T-cell (primary cell): Measurements from ENCODE around the gene DCTN2. TPM values are rescaled to one million over a fixed set of nuclear protein-coding genes. Genes with fewer than 3 reads are reported as not detected.

Experiments
- ATAC-seq, 4 experiments: fragments of 200-7000 bp in 3 of 4; fragments of 150-1000 bp in 1 of 4; cut with Tn5 transposase; replicated peaks in 1 of 4; 1 replicate in 3 of 4; 2 replicates in 1 of 4; pipeline ENCODE4 v1.10.0; 2021; ENCODE audit warnings: moderate library complexity in 3 of 4, mild to moderate bottlenecking in 2 of 4, moderate number of reproducible peaks in 1 of 4
- CTCF ChIA-PET, 2 donors: fragments of 300-600 bp; sonication (Branson Sonifier 250); formaldehyde crosslinking; loops; one replicate each; lab custom pipeline; 2022; ENCODE audit warnings: antibody characterized with exemption in 2 of 2; lab: Charles Lee
- POLR2A ChIA-PET, 2 donors: fragments of 300-600 bp; sonication (Branson Sonifier 250); formaldehyde crosslinking; loops; one replicate each; lab custom pipeline; 2022; ENCODE audit warnings: antibody characterized with exemption in 2 of 2; lab: Charles Lee
- DNase-seq, 35 experiments: peaks; one replicate each; pipeline versions ENCODE4 v3.0.0 to v3.0.0-alpha.2; 2013 to 2023
- H3K27ac ChIP-seq: one replicate; pipeline ENCODE4 v1.5.1; 2013; ENCODE audit warnings: low read length
- H3K27me3 ChIP-seq, 2 experiments: replicated peaks in 1 of 2; 1 replicate in 1 of 2; 2 replicates in 1 of 2; pipeline versions ENCODE4 v1.6.1 to v1.7.0; 2013; ENCODE audit warnings: low read length in 1 of 2, mixed read lengths in 1 of 2; ENCODE audit not compliant: control insufficient read depth in 2 of 2, insufficient read depth in 2 of 2; ENCODE audit errors: extremely low read depth in 1 of 2
- H3K36me3 ChIP-seq, 2 donors: 1 replicate in 1 of 2; 2 replicates in 1 of 2; pipeline versions ENCODE4 v1.6.1 to v1.7.0; 2013; ENCODE audit warnings: low read length in 1 of 2; ENCODE audit not compliant: control insufficient read depth in 2 of 2, insufficient read depth in 1 of 2; ENCODE audit errors: extremely low read depth in 1 of 2
- H3K4me1 ChIP-seq, 2 experiments: 1 replicate in 1 of 2; 2 replicates in 1 of 2; pipeline versions ENCODE4 v1.6.1 to v1.7.0; 2013; ENCODE audit warnings: low read length in 2 of 2, mixed read lengths in 1 of 2; ENCODE audit not compliant: insufficient read depth in 2 of 2, control insufficient read depth in 1 of 2; ENCODE audit errors: extremely low read depth in 1 of 2
- H3K4me3 ChIP-seq, 2 donors: 1 replicate in 1 of 2; 2 replicates in 1 of 2; pipeline versions ENCODE4 v1.5.1 to v1.7.0; 2013; ENCODE audit warnings: mild to moderate bottlenecking in 2 of 2, low read length in 1 of 2, moderate library complexity in 1 of 2; ENCODE audit not compliant: control insufficient read depth in 1 of 2; ENCODE audit errors: extremely low read depth in 1 of 2
- H3K9me3 ChIP-seq: 2 replicates; pipeline ENCODE4 v1.7.0; 2013
- H3K27ac Mint-ChIP-seq, 2 donors: one replicate each; pipeline ENCODE4 v1.8.0; 2020 to 2021; ENCODE audit warnings: mild to moderate bottlenecking in 2 of 2, mixed read lengths in 2 of 2
- H3K27me3 Mint-ChIP-seq, 2 donors: one replicate each; pipeline ENCODE4 v1.8.0; 2021 to 2022; ENCODE audit warnings: mixed read lengths in 2 of 2
- H3K36me3 Mint-ChIP-seq: one replicate; pipeline ENCODE4 v1.8.0; 2021; ENCODE audit warnings: mixed read lengths
- H3K4me1 Mint-ChIP-seq, 3 donors: one replicate each; pipeline ENCODE4 v1.8.0; 2020 to 2022; ENCODE audit warnings: mixed read lengths in 3 of 3, mild to moderate bottlenecking in 1 of 3
- H3K4me3 Mint-ChIP-seq, 3 donors: one replicate each; pipeline ENCODE4 v1.8.0; 2020 to 2022; ENCODE audit warnings: mild to moderate bottlenecking in 3 of 3, mixed read lengths in 3 of 3, moderate library complexity in 3 of 3
- H3K9me3 Mint-ChIP-seq, 3 donors: one replicate each; pipeline ENCODE4 v1.8.0; 2020 to 2022; ENCODE audit warnings: mixed read lengths in 3 of 3
- WGBS: methylation state at CpG from one replicate; pipeline ENCODE4 v1.1.5; 2013; ENCODE audit warnings: missing lambda C conversion rate; ENCODE audit not compliant: insufficient coverage; 5-methylcytosine and 5-hydroxymethylcytosine counted together
- total RNA-seq, 35 experiments: library from RNA in 6 of 35; stranded (reverse) in 6 of 35; fragments of 120-200 nt in 1 of 35; gene quantifications; one replicate each; pipeline versions ENCODE4 v1.2.1 to v1.2.4 and lab custom pipeline; 2013 to 2026

The DCTN2 gene
- total RNA-seq, 5 donors from 2014 or later (not counting 1 experiment from before 2014, with no cell fraction given), result 60.1 to 81.9 (median 71.5) TPM

- ChIA-PET CTCF (interaction anchor here in 1 of 2 donors (0.7 to 1.3 kb wide), 2 partner anchors 9 to 87 kb away, joined by 4 read pairs; partner anchors contain the start of gene GLI1), POLR2A (interaction anchor here in 1 of 2 donors (1.2 kb wide), 1 partner anchor 19 kb away, joined by 4 read pairs; no protein-coding TSS in a partner anchor)
- 82% methylated on average over 3 of the region's 15 CpGs for WGBS
- Histone ChIP-seq H3K4me3 (peak overlapping the region; percentile 84 to 89), H3K4me1 (peaks cover 7 to 32% of the 10 kb centered on the region in 2 experiments), H3K36me3 (peaks cover 2 to 6% of the 10 kb centered on the region in 2 donors), H3K27me3 (peaks cover 9 to 20% of the 10 kb centered on the region in 2 experiments), H3K9me3 (no peaks in the 10 kb centered on the region), H3K27ac (peak overlapping the region; percentile 69)
- Mint-ChIP-seq H3K9me3 (no peaks in the 10 kb centered on the region), H3K4me1 (peaks cover 39 to 52% (median 52%) of the 10 kb centered on the region in 3 donors), H3K4me3 (peak overlapping the region; percentile 94 to 97 (median 96)), H3K27ac (peak overlapping the region; percentile 85 to 96), H3K36me3 (peaks cover 5% of the 10 kb centered on the region), H3K27me3 (peaks cover 0 to 7% of the 10 kb centered on the region in 2 donors)
- DNase-seq (no peak), ATAC-seq (no peak)
Measured at GRCh38 chr12:57545809-57546437, 1.1 kb downstream of the DCTN2 start.

GRCh38 chr12:57543581-57543980, 3.4 kb downstream of the DCTN2 start:
- no peak overlapping the region for H3K4me3 ChIP-seq
- no peak for DNase-seq
- Mint-ChIP-seq H3K4me1 (peaks cover 35 to 43% (median 39%) of the 10 kb centered on the region in 3 donors), H3K36me3 (peaks cover 18% of the 10 kb centered on the region), H3K27ac (peak overlapping the region in 1 of 2 donors; percentile 55), H3K27me3 (peaks cover 0 to under 1% of the 10 kb centered on the region in 2 donors), H3K9me3 (no peaks in the 10 kb centered on the region), H3K4me3 (no peak overlapping the region)
- H3K36me3 ChIP-seq, result peaks cover 2 to 11% of the 10 kb centered on the region in 2 donors
- H3K9me3 ChIP-seq, result no peaks in the 10 kb centered on the region
- no peak for ATAC-seq
- peaks cover 6 to 19% of the 10 kb centered on the region in 2 experiments for H3K4me1 ChIP-seq
- POLR2A ChIA-PET, result no interaction called here
- H3K27ac ChIP-seq, result no peak overlapping the region
- CTCF ChIA-PET, result no interaction called here
- no peaks in the 10 kb centered on the region for H3K27me3 ChIP-seq
- WGBS, result 71% methylated on average over 2 of the region's 2 CpGs

- POLR2A ChIA-PET, result interaction anchor here in 1 of 2 donors (0.6 kb wide), 1 partner anchor 18 kb away, joined by 9 read pairs; no protein-coding TSS in a partner anchor
- Mint-ChIP-seq H3K36me3 (peaks cover 30% of the 10 kb centered on the region), H3K27ac (no peak overlapping the region), H3K4me3 (no peak overlapping the region), H3K9me3 (no peaks in the 10 kb centered on the region), H3K4me1 (peaks cover 25 to 34% (median 33%) of the 10 kb centered on the region in 3 donors), H3K27me3 (no peaks in the 10 kb centered on the region)
- Histone ChIP-seq H3K4me3 (no peak overlapping the region), H3K4me1 (peaks cover 0 to 18% of the 10 kb centered on the region in 2 experiments), H3K27ac (no peak overlapping the region), H3K27me3 (no peaks in the 10 kb centered on the region), H3K9me3 (no peaks in the 10 kb centered on the region), H3K36me3 (peaks cover 2 to 15% of the 10 kb centered on the region in 2 donors)
- CTCF ChIA-PET, result interaction anchor here in 1 of 2 donors (0.7 kb wide), 1 partner anchor 16 kb away, joined by 3 read pairs; no protein-coding TSS in a partner anchor
- ATAC-seq (no peak), DNase-seq (no peak)
- WGBS, result 100% methylated on average over 1 of the region's 2 CpGs
Measured at GRCh38 chr12:57541717-57542116, 5.3 kb downstream of the DCTN2 start.

GRCh38 chr12:57541001-57541400, 6.0 kb downstream of the DCTN2 start:
- Histone ChIP-seq H3K36me3 (peaks cover 5 to 17% of the 10 kb centered on the region in 2 donors), H3K27me3 (no peaks in the 10 kb centered on the region), H3K27ac (no peak overlapping the region), H3K9me3 (no peaks in the 10 kb centered on the region), H3K4me3 (no peak overlapping the region), H3K4me1 (peaks cover 0 to 11% of the 10 kb centered on the region in 2 experiments)
- CTCF ChIA-PET, result interaction anchor here in 1 of 2 donors (0.6 kb wide), 1 partner anchor 233 kb away, joined by 3 read pairs; no protein-coding TSS in a partner anchor
- Mint-ChIP-seq H3K36me3 (peaks cover 30% of the 10 kb centered on the region), H3K9me3 (no peaks in the 10 kb centered on the region), H3K27ac (peak overlapping the region in 1 of 2 donors; percentile 39), H3K4me1 (peaks cover 17 to 29% (median 27%) of the 10 kb centered on the region in 3 donors), H3K27me3 (no peaks in the 10 kb centered on the region), H3K4me3 (no peak overlapping the region)
- ATAC-seq (no peak), DNase-seq (no peak)
- WGBS, result 86% methylated on average over 2 of the region's 2 CpGs
- POLR2A ChIA-PET, result interaction anchor here in 1 of 2 donors (0.6 kb wide), 1 partner anchor 932 kb away, joined by 5 read pairs; no protein-coding TSS in a partner anchor

- WGBS, result 100% methylated on average over 1 of the region's 5 CpGs
Measured at GRCh38 chr12:57539134-57539768, 7.7 kb downstream of the DCTN2 start.

GRCh38 chr12:57536597-57536942, 10.4 kb downstream of the DCTN2 start:
- POLR2A ChIA-PET, result no interaction called here
- Histone ChIP-seq H3K9me3 (no peaks in the 10 kb centered on the region), H3K4me1 (no peaks in the 10 kb centered on the region), H3K27ac (no peak overlapping the region), H3K4me3 (no peak overlapping the region), H3K36me3 (peaks cover 11 to 52% of the 10 kb centered on the region in 2 donors), H3K27me3 (no peaks in the 10 kb centered on the region)
- no peak overlapping the region for H3K27ac Mint-ChIP-seq
- no peak for DNase-seq
- no peaks in the 10 kb centered on the region for H3K27me3 Mint-ChIP-seq
- H3K36me3 Mint-ChIP-seq, result peaks cover 58% of the 10 kb centered on the region
- no CpG with 5 or more reads among the region's 1 CpG for WGBS
- peaks cover 5 to 6% (median 5%) of the 10 kb centered on the region in 3 donors for H3K4me1 Mint-ChIP-seq
- no peak for ATAC-seq
- CTCF ChIA-PET, result interaction anchor here in 1 of 2 donors (0.6 to 0.9 kb wide), 2 partner anchors 47 to 118 kb away, joined by 3 to 6 read pairs; no protein-coding TSS in a partner anchor
- H3K4me3 Mint-ChIP-seq, result no peak overlapping the region
- no peaks in the 10 kb centered on the region for H3K9me3 Mint-ChIP-seq

More at GRCh38 chr12:57539134-57539768, 7.7 kb downstream of the DCTN2 start:
- ATAC-seq (no peak), DNase-seq (no peak)
- no peak overlapping the region for H3K27ac Mint-ChIP-seq
- Histone ChIP-seq H3K27me3 (no peaks in the 10 kb centered on the region), H3K36me3 (peaks cover 5 to 31% of the 10 kb centered on the region in 2 donors), H3K9me3 (no peaks in the 10 kb centered on the region), H3K4me1 (peaks cover 0 to 6% of the 10 kb centered on the region in 2 experiments), H3K4me3 (no peak overlapping the region), H3K27ac (no peak overlapping the region)
- H3K9me3 Mint-ChIP-seq, result no peaks in the 10 kb centered on the region
- peaks cover 40% of the 10 kb centered on the region for H3K36me3 Mint-ChIP-seq
- no peaks in the 10 kb centered on the region for H3K27me3 Mint-ChIP-seq
- H3K4me3 Mint-ChIP-seq, result no peak overlapping the region
- POLR2A ChIA-PET, result interaction anchor here in 1 of 2 donors (0.6 kb wide), 1 partner anchor 161 kb away, joined by 3 read pairs; no protein-coding TSS in a partner anchor
- peaks cover 5 to 15% (median 13%) of the 10 kb centered on the region in 3 donors for H3K4me1 Mint-ChIP-seq
- CTCF ChIA-PET, result no interaction called here
